Mesenteric fat pad (tissue), 1 donor: Measurements from ENCODE around the gene PUS7L. TPM values are rescaled to one million over a fixed set of nuclear protein-coding genes. Genes with fewer than 3 reads are reported as not detected.

Experiments used
- DNase-seq: peaks from one replicate; pipeline ENCODE4 v3.0.0-alpha.2; 2020; ENCODE audit warnings: low spot score
- total RNA-seq: library from RNA; stranded (reverse); fragmentation: NEBNext Ultra II Directional; extraction: Animal tissue kit (Norgen Biotek cat#: 25700); gene quantifications from one replicate; pipeline ENCODE4 v1.2.1, GENCODE V29; 2021
- donor health status: DM: yes; HTN: yes; CAD: no.

PUS7L gene
- total RNA-seq, 1 donor from 2014 or later, result 10.3 TPM

DNA sequence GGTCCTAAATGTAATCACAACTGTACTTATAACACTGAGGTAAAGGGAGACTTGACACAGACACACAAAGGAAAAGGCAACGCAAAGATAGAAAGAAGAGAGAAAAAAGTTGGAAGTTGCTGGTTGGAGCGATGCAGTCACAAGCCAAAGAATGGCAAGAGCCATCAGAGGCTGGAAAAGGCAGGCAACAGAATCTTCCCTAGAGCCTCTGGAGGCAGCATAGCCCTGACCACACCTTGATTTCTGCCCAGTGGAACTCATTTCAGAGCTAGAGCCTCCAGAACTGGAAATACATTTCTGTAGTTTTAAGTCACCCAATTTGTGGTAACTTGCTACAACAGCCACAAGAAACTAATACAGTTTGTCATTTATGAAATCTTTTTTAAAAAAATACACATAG, 89.2 kb downstream of the PUS7L start:
- DNase-seq, result no peak

Other genes with a start within 250 kb of the PUS7L start
- gene ADAMTS20, start 206.6 kb downstream of the PUS7L start, total RNA-seq, result not detected
- 14.3 TPM for gene IRAK4, start 161 bp upstream of the PUS7L start, total RNA-seq
- 84.8 TPM for gene TWF1, start 47.5 kb upstream of the PUS7L start, total RNA-seq
- gene TMEM117, start 77.3 kb upstream of the PUS7L start, total RNA-seq, result 7.7 TPM